ENCODE results near the gene DTX4. TPM values are rescaled to one million over a fixed set of nuclear protein-coding genes. Genes with fewer than 3 reads are reported as not detected.
A peak's percentile ranks its signal among the peaks of the same experiment; 100 is the strongest.

Gene DTX4
- total RNA-seq, 1 experiment from 2014 or later: 4.9 TPM

GRCh38 chr11:59216641-59217564, 45.0 kb downstream of the DTX4 start:
- Histone ChIP-seq H3K4me1 (ENCODE audit: insufficient read depth, low read length) (peaks cover 28% of the 10 kb centered on the region), H3K27ac (ENCODE audit: low read length) (no peak overlapping the region), H3K9me3 (ENCODE audit: low read length) (no peaks in the 10 kb centered on the region), H2AFZ (ENCODE audit: low read length) (0 out of 2 replicates have a peak overlapping the region, but pooled peaks have one; percentile 11), H3K36me3 (ENCODE audit: low read depth, low read length) (no peaks in the 10 kb centered on the region), H3K9me2 (replicated peaks; ENCODE audit: low read length) (no peaks in the 10 kb centered on the region), H3K79me2 (ENCODE audit: low read length) (no peaks in the 10 kb centered on the region), H4K20me1 (ENCODE audit: low read length) (no peaks in the 10 kb centered on the region), H3K27me3 (ENCODE audit: low read length) (peaks cover 13% of the 10 kb centered on the region; the same call in 1 of the 2 replicates), H3K9ac (ENCODE audit: low read length) (no peak overlapping the region), H3K4me2 (ENCODE audit: low read length) (peak overlapping the region; percentile 60), H3K4me3 (ENCODE audit: low read length) (peak overlapping the region; percentile 14; the same call in 1 of the 2 replicates), H3F3A (ENCODE audit: low read length, unreplicated experiment) (no peaks in the 10 kb centered on the region)
- intact Hi-C loops (cut with micrococcal nuclease): no loop called here
- DNase-seq (peak; percentile 85), ATAC-seq (no peak; the same call in 1 of the 2 replicates)
- ChIA-PET CTCF (no interaction called here), POLR2A (ENCODE audit: unreplicated experiment) (no interaction called here)
- TF ChIP-seq EZH2phosphoT487 (IDR thresholded peaks at IDR 0.05; ENCODE audit: borderline replicate concordance, low read length) (no peak), EZH2 (IDR thresholded peaks at IDR 0.05; ENCODE audit: low read length, unreplicated experiment) (no peak), CTCF (conservative IDR thresholded peaks at IDR 0.05; ENCODE audit: low read depth, low read length) (no peak)
- BruUV-seq (replicated peaks): no TSS peak

- H3K9me2 ChIP-seq (replicated peaks; ENCODE audit: low read length): no peaks in the 10 kb centered on the region
- peaks cover 3% of the 10 kb centered on the region; the same call in 1 of the 2 replicates for H3K27me3 ChIP-seq (ENCODE audit: low read length)
- ATAC-seq (no peak), DNase-seq (no peak)
- no peaks in the 10 kb centered on the region for H3F3A ChIP-seq (ENCODE audit: low read length, unreplicated experiment)
- POLR2A ChIA-PET (ENCODE audit: unreplicated experiment): no interaction called here
- no peaks in the 10 kb centered on the region for H3K9me3 ChIP-seq (ENCODE audit: low read length)
- no peak overlapping the region for H2AFZ ChIP-seq (ENCODE audit: low read length)
- H4K20me1 ChIP-seq (ENCODE audit: low read length): no peaks in the 10 kb centered on the region
- intact Hi-C loops (cut with micrococcal nuclease): no loop called here
- TF ChIP-seq EZH2 (IDR thresholded peaks at IDR 0.05; ENCODE audit: low read length, unreplicated experiment) (no peak), CTCF (conservative IDR thresholded peaks at IDR 0.05; ENCODE audit: low read depth, low read length) (no peak), EZH2phosphoT487 (IDR thresholded peaks at IDR 0.05; ENCODE audit: borderline replicate concordance, low read length) (no peak)
- no peak overlapping the region for H3K4me3 ChIP-seq (ENCODE audit: low read length)
- H3K4me2 ChIP-seq (ENCODE audit: low read length): no peak overlapping the region
- no peak overlapping the region for H3K9ac ChIP-seq (ENCODE audit: low read length)
- no TSS peak for BruUV-seq (replicated peaks)
- H3K36me3 ChIP-seq (ENCODE audit: low read depth, low read length): no peaks in the 10 kb centered on the region
- no peak overlapping the region for H3K27ac ChIP-seq (ENCODE audit: low read length)
- peaks cover 34% of the 10 kb centered on the region for H3K4me1 ChIP-seq (ENCODE audit: insufficient read depth, low read length)
- CTCF ChIA-PET: no interaction called here
- H3K79me2 ChIP-seq (ENCODE audit: low read length): no peaks in the 10 kb centered on the region
Observed at GRCh38 chr11:59218319-59218718, 46.4 kb downstream of the DTX4 start.

GRCh38 chr11:59218893-59219292, 47.0 kb downstream of the DTX4 start:
- ChIA-PET CTCF (no interaction called here), POLR2A (ENCODE audit: unreplicated experiment) (no interaction called here)
- no peaks in the 10 kb centered on the region for H3K27me3 ChIP-seq (ENCODE audit: low read length)
- H3K4me2 ChIP-seq (ENCODE audit: low read length): no peak overlapping the region
- H3K4me1 ChIP-seq (ENCODE audit: insufficient read depth, low read length): peaks cover 34% of the 10 kb centered on the region
- TF ChIP-seq EZH2phosphoT487 (IDR thresholded peaks at IDR 0.05; ENCODE audit: borderline replicate concordance, low read length) (no peak), EZH2 (IDR thresholded peaks at IDR 0.05; ENCODE audit: low read length, unreplicated experiment) (no peak), CTCF (conservative IDR thresholded peaks at IDR 0.05; ENCODE audit: low read depth, low read length) (no peak)
- H3K4me3 ChIP-seq (ENCODE audit: low read length): no peak overlapping the region
- no peak overlapping the region for H2AFZ ChIP-seq (ENCODE audit: low read length)
- no peaks in the 10 kb centered on the region for H3K36me3 ChIP-seq (ENCODE audit: low read depth, low read length)
- no peaks in the 10 kb centered on the region for H3F3A ChIP-seq (ENCODE audit: low read length, unreplicated experiment)
- no peaks in the 10 kb centered on the region for H3K9me3 ChIP-seq (ENCODE audit: low read length)
- DNase-seq: no peak
- no peak overlapping the region for H3K27ac ChIP-seq (ENCODE audit: low read length)
- intact Hi-C loops (cut with micrococcal nuclease): no loop called here
- H3K9me2 ChIP-seq (replicated peaks; ENCODE audit: low read length): no peaks in the 10 kb centered on the region
- H4K20me1 ChIP-seq (ENCODE audit: low read length): no peaks in the 10 kb centered on the region
- no TSS peak for BruUV-seq (replicated peaks)
- H3K79me2 ChIP-seq (ENCODE audit: low read length): no peaks in the 10 kb centered on the region
- no peak for ATAC-seq
- H3K9ac ChIP-seq (ENCODE audit: low read length): no peak overlapping the region
